ENCODE results near the gene DNM3. TPM values are rescaled to one million over a fixed set of nuclear protein-coding genes. Genes with fewer than 3 reads are reported as not detected.

Gene DNM3
- total RNA-seq, 1 experiment from 2014 or later = 1.2 TPM

DNA sequence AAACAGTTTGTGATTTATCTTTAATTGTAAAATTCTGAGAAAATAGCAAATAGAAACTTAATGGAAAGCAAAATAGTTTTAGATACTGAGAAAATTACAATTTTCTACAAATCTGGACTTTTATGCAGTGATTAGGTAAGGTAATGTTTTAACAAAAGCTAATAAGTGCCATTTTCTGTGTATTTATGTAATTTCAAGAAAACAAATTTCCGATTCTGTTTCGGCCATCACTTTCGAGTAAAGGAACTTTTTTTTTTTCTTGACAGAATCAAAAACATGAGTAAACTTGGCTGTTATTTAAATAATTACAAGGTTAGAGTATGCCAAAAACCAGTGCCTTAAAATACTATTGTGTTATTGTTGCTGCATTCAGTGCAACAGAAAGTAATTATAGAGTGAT, 298.8 kb downstream of the DNM3 start:
- Mint-ChIP-seq H3K36me3 (ENCODE audit: insufficient read depth, unreplicated experiment) (no peaks in the 10 kb centered on the region), H3K4me3 (ENCODE audit: low read depth, unreplicated experiment) (no peak overlapping the region), H3K4me1 (ENCODE audit: low read depth, unreplicated experiment) (peaks cover 28% of the 10 kb centered on the region), H3K27me3 (ENCODE audit: unreplicated experiment) (no peaks in the 10 kb centered on the region), H3K27ac (ENCODE audit: unreplicated experiment) (no peak overlapping the region), H3K9me3 (ENCODE audit: low read depth, unreplicated experiment) (no peaks in the 10 kb centered on the region)
- no TSS peak for BruUV-seq (replicated peaks)
- TF ChIP-seq CTCF (IDR thresholded peaks at IDR 0.05; ENCODE audit: unreplicated experiment) = no peak
- no peak for DNase-seq
- CTCF ChIA-PET = no interaction called here
- intact Hi-C loops (cut with micrococcal nuclease; ENCODE audit: unreplicated experiment) = loop anchor here (5.0 kb wide), 1 partner anchor 257 kb away; no protein-coding TSS in a partner anchor

- BruUV-seq (replicated peaks) = no TSS peak
- Mint-ChIP-seq H3K4me1 (ENCODE audit: low read depth, unreplicated experiment) (peaks cover 32% of the 10 kb centered on the region), H3K4me3 (ENCODE audit: low read depth, unreplicated experiment) (no peak overlapping the region), H3K27ac (ENCODE audit: unreplicated experiment) (no peak overlapping the region), H3K9me3 (ENCODE audit: low read depth, unreplicated experiment) (no peaks in the 10 kb centered on the region), H3K36me3 (ENCODE audit: insufficient read depth, unreplicated experiment) (no peaks in the 10 kb centered on the region), H3K27me3 (ENCODE audit: unreplicated experiment) (no peaks in the 10 kb centered on the region)
- DNase-seq = no peak
- intact Hi-C loops (cut with micrococcal nuclease; ENCODE audit: unreplicated experiment) = loop anchor here (5.0 kb wide), 1 partner anchor 257 kb away; no protein-coding TSS in a partner anchor
- no peak for TF ChIP-seq CTCF (IDR thresholded peaks at IDR 0.05; ENCODE audit: unreplicated experiment)
- CTCF ChIA-PET = no interaction called here
These were observed 299.3 kb downstream of the DNM3 start for GRCh38 chr1:172140591-172140990.

GRCh38 chr1:172141341-172141881, 300.1 kb downstream of the DNM3 start:
- no TSS peak for BruUV-seq (replicated peaks)

DNA sequence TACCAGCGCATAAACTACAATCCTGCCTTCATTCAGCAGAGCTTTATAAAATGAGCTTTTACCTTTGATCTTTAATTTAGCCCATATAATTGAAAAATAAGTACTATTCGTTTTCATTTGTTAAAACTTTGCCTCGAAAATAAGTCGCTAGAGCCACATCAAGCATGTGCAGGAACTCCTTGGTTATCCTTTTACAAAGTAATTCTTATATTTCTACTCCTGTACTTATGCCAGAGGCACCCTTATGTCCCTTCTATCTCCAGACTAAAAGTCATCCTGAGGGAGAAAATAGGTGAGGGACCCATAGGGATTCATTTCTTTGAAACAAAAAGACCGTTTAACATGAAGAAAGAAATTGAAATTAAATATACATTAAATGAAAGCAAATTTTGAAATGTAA, 301.0 kb downstream of the DNM3 start:
- no peak for DNase-seq
- H3K4me1 Mint-ChIP-seq (ENCODE audit: low read depth, unreplicated experiment) = peaks cover 38% of the 10 kb centered on the region
- H3K9me3 Mint-ChIP-seq (ENCODE audit: low read depth, unreplicated experiment) = no peaks in the 10 kb centered on the region
- no peak overlapping the region for H3K27ac Mint-ChIP-seq (ENCODE audit: unreplicated experiment)
- intact Hi-C loops (cut with micrococcal nuclease; ENCODE audit: unreplicated experiment) = loop anchor here (5.0 kb wide), 1 partner anchor 255 kb away; no protein-coding TSS in a partner anchor
- H3K4me3 Mint-ChIP-seq (ENCODE audit: low read depth, unreplicated experiment) = no peak overlapping the region
- no peaks in the 10 kb centered on the region for H3K27me3 Mint-ChIP-seq (ENCODE audit: unreplicated experiment)
- CTCF ChIA-PET = interaction anchor here (0.7 kb wide), 3 partner anchors 24 to 308 kb away, joined by 3 to 4 read pairs (median 3); no protein-coding TSS in a partner anchor
- TF ChIP-seq CTCF (IDR thresholded peaks at IDR 0.05; ENCODE audit: unreplicated experiment) = no peak
- no peaks in the 10 kb centered on the region for H3K36me3 Mint-ChIP-seq (ENCODE audit: insufficient read depth, unreplicated experiment)
- no TSS peak for BruUV-seq (replicated peaks)

More at GRCh38 chr1:172141341-172141881, 300.1 kb downstream of the DNM3 start:
- Mint-ChIP-seq H3K27me3 (ENCODE audit: unreplicated experiment) (no peaks in the 10 kb centered on the region), H3K27ac (ENCODE audit: unreplicated experiment) (no peak overlapping the region), H3K9me3 (ENCODE audit: low read depth, unreplicated experiment) (no peaks in the 10 kb centered on the region), H3K4me3 (ENCODE audit: low read depth, unreplicated experiment) (no peak overlapping the region), H3K4me1 (ENCODE audit: low read depth, unreplicated experiment) (peaks cover 38% of the 10 kb centered on the region), H3K36me3 (ENCODE audit: insufficient read depth, unreplicated experiment) (no peaks in the 10 kb centered on the region)
- TF ChIP-seq CTCF (IDR thresholded peaks at IDR 0.05; ENCODE audit: unreplicated experiment) = no peak
- CTCF ChIA-PET = no interaction called here
- no peak for DNase-seq
- intact Hi-C loops (cut with micrococcal nuclease; ENCODE audit: unreplicated experiment) = loop anchor here (5.0 kb wide), 1 partner anchor 256 kb away; no protein-coding TSS in a partner anchor
